ENCODE data around the gene CHRD.
"Not testable (repeated sequence)": the region's sequence is repeated elsewhere in the genome, so short reads cannot be mapped to it uniquely, and the experiment has no call there.

CHRD gene

DNA sequence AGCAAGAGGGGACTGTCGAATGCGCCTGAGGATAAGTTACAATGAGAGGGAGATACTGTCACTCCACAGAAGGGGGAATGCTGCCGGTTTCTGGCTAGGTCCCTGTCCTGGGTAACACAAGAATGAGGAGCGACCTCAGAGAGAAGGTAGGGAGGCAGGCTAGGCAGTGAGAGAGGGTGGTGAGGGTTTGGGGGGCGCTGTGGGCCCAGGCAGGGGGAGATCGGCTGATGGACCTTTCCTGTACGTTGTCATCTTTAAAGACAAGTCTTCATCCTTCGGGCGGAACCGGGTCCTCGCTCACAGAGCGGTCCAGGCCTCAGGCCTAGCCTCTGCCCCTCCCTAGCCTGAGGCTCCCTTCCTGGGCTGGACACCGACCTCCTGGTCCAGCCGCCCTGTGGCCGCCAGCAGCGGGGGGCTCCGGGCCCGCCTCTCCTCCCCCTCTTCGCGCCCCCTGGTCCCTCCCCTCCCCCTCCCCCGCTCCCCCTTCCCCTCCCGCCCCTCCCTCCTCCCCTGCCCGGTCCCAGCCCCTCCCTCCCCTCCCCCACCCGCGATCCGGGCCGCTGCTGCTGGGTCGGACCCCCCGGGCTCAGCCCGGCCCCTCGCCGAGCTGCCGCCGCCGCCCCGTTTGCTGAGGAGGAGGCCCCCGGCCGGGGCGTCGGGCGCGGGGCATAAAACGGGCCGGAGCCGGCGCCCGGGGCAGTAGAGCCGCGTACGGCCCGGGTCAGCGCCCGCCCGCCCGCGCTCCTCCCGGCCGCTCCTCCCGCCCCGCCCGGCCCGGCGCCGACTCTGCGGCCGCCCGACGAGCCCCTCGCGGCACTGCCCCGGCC lies at the start of gene CHRD:
TSS of gene CHRD (plus strand) at position 697 of the 827 bp plus-strand sequence. CDS start 265 bp downstream, outside the sequence.
- no peak for DNase-seq (ENCODE audit: low read depth)

GRCh38 chr3:184332370-184333090 lies 47.3 kb upstream of the CHRD start:
- no peak for DNase-seq (ENCODE audit: low read depth)

- no peak for DNase-seq (ENCODE audit: low read depth)
Measured at GRCh38 chr3:184333190-184333589, 46.7 kb upstream of the CHRD start.

DNA sequence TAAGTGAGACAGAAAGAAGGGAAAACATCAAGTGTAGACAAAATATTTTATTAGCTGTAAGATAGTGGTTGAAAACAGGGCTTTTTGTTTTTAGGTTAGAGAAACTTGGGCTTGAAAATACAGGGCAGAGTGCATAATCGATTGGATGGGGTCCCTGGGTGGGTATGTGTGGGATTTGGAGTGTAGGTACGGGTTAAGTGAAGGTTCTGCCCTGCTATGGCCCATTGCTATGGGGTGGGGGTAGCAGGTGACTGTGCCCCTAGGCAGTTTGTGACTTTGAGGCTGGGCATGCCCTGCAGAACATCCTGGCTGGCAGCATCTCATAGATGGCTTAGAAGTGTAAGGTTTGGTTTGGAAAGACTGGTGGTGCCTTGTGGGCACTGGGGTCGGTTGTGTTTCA lies 46.2 kb upstream of the CHRD start:
- DNase-seq (ENCODE audit: low read depth), result no peak

DNA sequence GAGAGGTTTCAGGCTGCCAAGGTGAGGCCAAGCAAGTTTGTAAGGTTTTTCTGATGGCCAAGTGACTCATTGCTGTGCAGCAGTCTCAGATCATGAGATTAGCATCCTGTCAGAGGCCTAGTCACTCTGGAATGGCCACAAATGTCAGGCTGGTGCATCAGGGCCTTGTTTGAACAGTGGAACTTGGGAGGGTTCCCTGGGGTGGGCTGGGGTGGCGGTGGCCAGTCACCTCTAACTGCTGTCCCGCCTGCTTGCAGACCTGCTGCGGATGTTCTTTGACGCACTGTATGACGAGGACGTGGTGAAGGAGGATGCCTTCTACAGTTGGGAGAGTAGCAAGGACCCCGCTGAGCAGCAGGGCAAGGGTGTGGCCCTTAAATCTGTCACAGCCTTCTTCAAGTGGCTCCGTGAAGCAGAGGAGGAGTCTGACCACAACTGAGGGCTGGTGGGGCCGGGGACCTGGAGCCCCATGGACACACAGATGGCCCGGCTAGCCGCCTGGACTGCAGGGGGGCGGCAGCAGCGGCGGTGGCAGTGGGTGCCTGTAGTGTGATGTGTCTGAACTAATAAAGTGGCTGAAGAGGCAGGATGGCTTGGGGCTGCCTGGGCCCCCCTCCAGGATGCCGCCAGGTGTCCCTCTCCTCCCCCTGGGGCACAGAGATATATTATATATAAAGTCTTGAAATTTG lies 45.2 kb upstream of the CHRD start:
- no peak for DNase-seq (ENCODE audit: low read depth)

GRCh38 chr3:184335291-184335660 lies 44.6 kb upstream of the CHRD start:
- no peak for DNase-seq (ENCODE audit: low read depth)

- DNase-seq (ENCODE audit: low read depth), result peak; percentile 79
Measured at GRCh38 chr3:184335661-184336546, 44.0 kb upstream of the CHRD start.

DNA sequence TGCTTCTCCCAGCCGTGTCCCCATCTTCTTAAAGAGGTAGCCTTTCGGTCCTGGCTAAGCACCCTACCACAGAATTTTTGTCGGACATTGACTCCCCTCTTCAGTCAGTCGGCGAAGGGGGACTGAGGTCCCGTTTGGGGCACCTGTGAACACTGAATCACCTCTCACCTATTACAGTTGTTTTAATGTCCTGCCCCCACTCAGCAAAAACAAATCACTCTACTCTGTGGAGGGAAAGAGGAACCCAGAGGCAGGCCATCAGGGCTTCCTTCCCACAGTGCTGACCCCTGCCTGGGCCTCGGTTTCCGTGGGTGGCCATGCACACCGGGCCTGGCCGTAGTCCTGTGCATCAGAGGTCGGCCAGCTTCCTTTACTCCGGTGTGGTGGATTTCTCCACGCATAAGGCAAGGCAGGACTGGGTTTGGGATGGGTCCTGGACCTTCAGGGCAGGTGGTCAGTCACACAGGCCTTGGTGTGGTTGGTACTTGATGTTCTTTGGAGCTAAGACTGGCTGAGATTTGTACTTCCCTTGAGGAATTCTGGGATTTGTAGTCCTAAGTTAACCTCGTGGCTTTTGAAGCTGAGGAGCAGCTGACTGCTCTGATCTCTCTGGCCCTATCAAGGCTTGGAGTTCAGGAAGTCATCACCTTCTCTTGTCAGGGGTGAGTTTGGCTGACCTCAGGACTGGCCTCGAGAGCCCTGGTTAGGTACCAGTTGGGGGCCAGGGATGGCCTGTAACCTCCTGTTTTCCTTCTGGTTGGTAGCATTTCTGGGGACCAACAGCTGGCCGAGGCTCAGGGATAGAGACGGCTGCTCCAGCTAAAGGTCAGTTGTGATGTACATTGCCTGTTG lies 43.1 kb upstream of the CHRD start:
- DNase-seq (ENCODE audit: low read depth), result no peak

DNA sequence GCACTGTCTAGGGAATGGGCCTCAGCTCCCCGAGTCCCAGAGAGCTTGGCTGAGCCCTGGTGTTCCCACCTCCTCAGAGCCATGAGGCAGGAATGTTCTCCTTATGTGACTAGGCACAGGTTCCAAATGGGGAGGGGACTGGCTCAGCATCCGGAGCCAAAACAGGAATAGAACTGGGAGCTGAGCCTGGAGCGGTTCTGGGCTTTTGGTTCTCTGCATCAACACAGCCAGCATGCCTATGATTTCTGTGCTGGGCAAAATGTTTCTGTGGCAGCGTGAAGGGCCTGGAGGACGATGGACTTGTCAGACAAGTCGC lies 42.5 kb upstream of the CHRD start, which contains the start of gene FAM131A:
TSS of gene FAM131A (plus strand) at position 202 of the 316 bp plus-strand sequence. CDS start at position 233, 31 bp downstream.
- DNase-seq (ENCODE audit: low read depth), result no peak

DNA sequence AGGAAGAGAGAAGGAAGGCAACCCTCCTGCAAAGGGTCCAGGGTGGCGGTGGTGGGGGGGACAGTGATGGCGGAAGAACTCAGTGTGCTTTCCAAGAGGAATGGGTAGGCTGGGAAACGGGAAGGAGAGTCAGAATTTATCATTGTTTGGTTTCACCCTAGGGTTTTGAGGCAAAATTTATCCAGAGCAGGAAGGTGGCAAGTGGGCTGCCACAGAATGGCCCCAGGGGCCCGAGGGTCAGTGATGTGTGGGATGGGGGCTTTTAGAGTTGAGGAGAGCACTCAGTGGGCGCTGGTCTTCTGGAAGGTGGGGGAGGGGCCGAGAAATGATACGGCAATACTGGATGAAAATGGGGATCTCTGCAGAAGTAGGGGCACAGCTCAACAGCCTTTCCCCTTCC lies 41.9 kb upstream of the CHRD start:
- DNase-seq (ENCODE audit: low read depth), result no peak

GRCh38 chr3:184338511-184338945 lies 41.3 kb upstream of the CHRD start:
- DNase-seq (ENCODE audit: low read depth), result no peak

DNA sequence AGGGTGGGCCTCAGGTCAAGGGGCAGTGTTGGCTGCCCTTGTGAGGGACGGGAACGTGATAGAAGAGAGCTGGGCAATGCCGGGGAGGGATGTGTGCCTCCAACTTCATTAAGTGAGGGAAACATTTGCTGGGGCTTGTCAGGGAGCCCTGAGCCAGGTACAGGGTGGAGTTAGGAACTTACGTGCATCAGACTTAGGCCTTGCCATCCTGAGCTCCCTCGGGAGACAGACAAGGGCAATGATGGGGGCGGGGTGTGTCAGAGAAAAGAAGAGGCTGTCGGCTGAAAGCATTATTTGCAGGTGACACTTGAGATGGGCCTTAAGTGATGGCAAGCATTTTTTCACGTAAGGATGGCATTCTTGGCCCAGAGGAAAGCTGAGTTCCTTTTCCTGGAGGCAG lies 40.9 kb upstream of the CHRD start:
- no peak for DNase-seq (ENCODE audit: low read depth)

GRCh38 chr3:184339451-184340135 lies 40.3 kb upstream of the CHRD start:
- DNase-seq (ENCODE audit: low read depth), result not testable (repeated sequence)

- no peak for DNase-seq (ENCODE audit: low read depth)
Measured at GRCh38 chr3:184341925-184342324, 37.9 kb upstream of the CHRD start.

DNA sequence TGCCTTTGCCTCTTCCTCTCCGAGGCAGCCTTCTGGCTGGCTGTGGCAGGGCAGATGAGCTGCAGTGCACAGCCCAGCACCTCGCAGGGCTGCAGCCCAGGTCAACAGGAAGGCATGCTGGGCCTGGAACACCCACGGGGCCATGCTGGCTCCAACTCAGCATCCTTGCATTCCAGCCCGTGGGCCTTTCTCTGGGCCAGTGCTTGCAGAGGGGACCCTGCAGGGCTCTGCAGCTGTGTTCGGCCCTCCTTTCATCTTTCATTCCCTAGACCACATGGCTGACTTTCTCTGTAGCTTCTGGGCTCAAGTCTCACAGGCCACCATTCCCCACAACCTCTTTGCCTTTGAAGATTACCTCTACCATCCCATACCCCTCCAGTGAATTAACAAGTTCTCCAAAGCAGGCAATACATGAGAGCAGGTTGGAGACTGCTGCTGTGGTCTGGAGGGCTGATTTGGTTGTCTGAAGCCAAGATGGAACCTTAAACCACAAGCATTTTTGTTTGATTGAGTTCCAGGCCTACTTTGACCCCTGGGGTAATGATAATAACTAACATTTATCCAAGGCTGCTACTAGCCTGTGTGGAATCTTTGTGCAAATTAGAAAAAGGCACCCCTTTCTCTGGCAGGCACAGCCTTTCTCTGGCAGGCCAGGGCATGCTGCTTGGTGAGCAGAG lies 36.5 kb upstream of the CHRD start:
- no peak for DNase-seq (ENCODE audit: low read depth)

DNA sequence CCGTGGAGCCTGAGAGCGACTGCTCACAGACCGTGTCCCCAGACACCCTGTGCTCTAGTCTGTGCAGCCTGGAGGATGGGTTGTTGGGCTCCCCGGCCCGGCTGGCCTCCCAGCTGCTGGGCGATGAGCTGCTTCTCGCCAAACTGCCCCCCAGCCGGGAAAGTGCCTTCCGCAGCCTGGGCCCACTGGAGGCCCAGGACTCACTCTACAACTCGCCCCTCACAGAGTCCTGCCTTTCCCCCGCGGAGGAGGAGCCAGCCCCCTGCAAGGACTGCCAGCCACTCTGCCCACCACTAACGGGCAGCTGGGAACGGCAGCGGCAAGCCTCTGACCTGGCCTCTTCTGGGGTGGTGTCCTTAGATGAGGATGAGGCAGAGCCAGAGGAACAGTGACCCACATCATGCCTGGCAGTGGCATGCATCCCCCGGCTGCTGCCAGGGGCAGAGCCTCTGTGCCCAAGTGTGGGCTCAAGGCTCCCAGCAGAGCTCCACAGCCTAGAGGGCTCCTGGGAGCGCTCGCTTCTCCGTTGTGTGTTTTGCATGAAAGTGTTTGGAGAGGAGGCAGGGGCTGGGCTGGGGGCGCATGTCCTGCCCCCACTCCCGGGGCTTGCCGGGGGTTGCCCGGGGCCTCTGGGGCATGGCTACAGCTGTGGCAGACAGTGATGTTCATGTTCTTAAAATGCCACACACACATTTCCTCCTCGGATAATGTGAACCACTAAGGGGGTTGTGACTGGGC lies 35.1 kb upstream of the CHRD start:
- DNase-seq (ENCODE audit: low read depth), result no peak

GRCh38 chr3:184345317-184346144 lies 34.3 kb upstream of the CHRD start:
- DNase-seq (ENCODE audit: low read depth), result no peak

All from activated T-helper 1 cell treated with Interleukin-2 at 50 U/mL for 16 hours (primary cell).